Suprapubic skin (tissue), 4 donors: ENCODE data around the gene DKK3.

ENCODE experiments used
- CTCF ChIP-seq, 2 donors: fragments of 200-600 bp in 1 of 2; fragments of 450-650 bp in 1 of 2; sonication (generic) in 1 of 2; IDR thresholded peaks; one replicate each; pipeline ENCODE4 v1.5.1; 2016 to 2019; ENCODE audit warnings: antibody characterized with exemption in 2 of 2, mild to moderate bottlenecking in 1 of 2, moderate library complexity in 1 of 2
- EP300 ChIP-seq: sonication (generic); formaldehyde crosslinking; IDR thresholded peaks from one replicate; pipeline ENCODE4 v1.6.1; 2017; ENCODE audit warnings: antibody characterized with exemption
- POLR2A ChIP-seq, 2 donors: fragments of 450-650 bp; IDR thresholded peaks; one replicate each; pipeline ENCODE4 v1.6.1; 2017; ENCODE audit warnings: antibody characterized with exemption in 2 of 2, mild to moderate bottlenecking in 2 of 2, moderate library complexity in 2 of 2
- POLR2AphosphoS5 ChIP-seq, 3 donors: sonication (generic); formaldehyde crosslinking; IDR thresholded peaks; one replicate each; pipeline ENCODE4 v1.6.1; 2017; ENCODE audit warnings: antibody characterized with exemption in 3 of 3

GRCh38 chr11:12017865-12018453, 9.5 kb upstream of the DKK3 start:
- TF ChIP-seq CTCF (IDR thresholded peaks at IDR 0.05) (no peak), POLR2A (IDR thresholded peaks at IDR 0.05) (no peak), EP300 (no peak), POLR2AphosphoS5 (IDR thresholded peaks at IDR 0.05) (no peak)
